H9 (cell line): ENCODE data around the gene KISS1R. TPM values are rescaled to one million over a fixed set of nuclear protein-coding genes. Genes with fewer than 3 reads are reported as not detected.

Experiments
- DNase-seq: peaks from one replicate; pipeline ENCODE4 v3.0.0-alpha.2; 2017
- H2AFZ ChIP-seq: one replicate; pipeline ENCODE4 v1.6.1; 2013; ENCODE audit warnings: mild to moderate bottlenecking, low read length, control low read depth, moderate library complexity
- H2AK5ac ChIP-seq: 2 replicates; pipeline ENCODE4 v1.6.1; 2013; ENCODE audit warnings: low read length, control low read depth, mixed read lengths; ENCODE audit not compliant: insufficient read length
- H2BK120ac ChIP-seq: one replicate; pipeline ENCODE4 v1.6.1; 2013; ENCODE audit warnings: low read depth, mild to moderate bottlenecking, low read length, control low read depth, inconsistent platforms; ENCODE audit not compliant: poor library complexity, severe bottlenecking
- H2BK12ac ChIP-seq: 2 replicates; pipeline ENCODE4 v1.6.1; 2013; ENCODE audit warnings: low read length, control low read depth, mixed read lengths, low read depth; ENCODE audit not compliant: insufficient read length
- H2BK15ac ChIP-seq: 2 replicates; pipeline ENCODE4 v1.6.1; 2013; ENCODE audit warnings: low read depth, low read length, control low read depth
- H2BK20ac ChIP-seq: one replicate; pipeline ENCODE4 v1.6.1; 2013; ENCODE audit warnings: low read depth, mild to moderate bottlenecking, low read length, control low read depth, inconsistent platforms; ENCODE audit not compliant: poor library complexity, severe bottlenecking
- H2BK5ac ChIP-seq: 2 replicates; pipeline ENCODE4 v1.6.1; 2013; ENCODE audit warnings: low read length, control low read depth, mixed read lengths; ENCODE audit not compliant: insufficient read length
- H3K14ac ChIP-seq: 2 replicates; pipeline ENCODE4 v1.6.1; 2013; ENCODE audit warnings: low read length, control low read depth; ENCODE audit not compliant: insufficient read depth
- H3K18ac ChIP-seq: 2 replicates; pipeline ENCODE4 v1.6.1; 2013; ENCODE audit warnings: low read depth, mild to moderate bottlenecking, mixed read lengths, low read length, control low read depth; ENCODE audit not compliant: insufficient read length
- H3K23ac ChIP-seq: 2 replicates; pipeline ENCODE4 v1.6.1; 2013; ENCODE audit warnings: low read length, control low read depth, mixed read lengths, low read depth; ENCODE audit not compliant: insufficient read length
- H3K23me2 ChIP-seq: 2 replicates; pipeline ENCODE4 v1.6.1; 2013; ENCODE audit warnings: low read depth, mild to moderate bottlenecking, mixed read lengths, low read length, control low read depth; ENCODE audit not compliant: insufficient read length, poor library complexity, severe bottlenecking
- H3K27ac ChIP-seq: 2 replicates; pipeline ENCODE4 v1.5.1; 2013; ENCODE audit warnings: low read length, control low read depth, mixed read lengths, low read depth; ENCODE audit not compliant: insufficient read length
- H3K27me3 ChIP-seq: 2 replicates; pipeline ENCODE4 v1.6.1; 2013; ENCODE audit warnings: low read length, control low read depth, inconsistent platforms; ENCODE audit not compliant: insufficient read depth
- H3K4ac ChIP-seq: 2 replicates; pipeline ENCODE4 v1.6.1; 2013; ENCODE audit warnings: low read depth, mild to moderate bottlenecking, control low read depth, inconsistent platforms, low read length, moderate library complexity
- H3K4me1 ChIP-seq: 2 replicates; pipeline ENCODE4 v1.6.1; 2013; ENCODE audit warnings: low read length, control low read depth, inconsistent platforms; ENCODE audit not compliant: insufficient read depth
- H3K4me2 ChIP-seq: 2 replicates; pipeline ENCODE4 v1.6.1; 2013; ENCODE audit warnings: low read length, control low read depth, mixed read lengths; ENCODE audit not compliant: insufficient read length, insufficient read depth
- H3K56ac ChIP-seq: 2 replicates; pipeline ENCODE4 v1.6.1; 2013; ENCODE audit warnings: low read depth, mild to moderate bottlenecking, mixed read lengths, low read length, control low read depth; ENCODE audit not compliant: insufficient read length
- H3K79me1 ChIP-seq: 2 replicates; pipeline ENCODE4 v1.6.1; 2013; ENCODE audit warnings: low read depth, mild to moderate bottlenecking, moderate library complexity, low read length, control low read depth, inconsistent platforms; ENCODE audit not compliant: insufficient read depth, poor library complexity, severe bottlenecking
- H3K79me2 ChIP-seq: 2 replicates; pipeline ENCODE4 v1.6.1; 2013; ENCODE audit warnings: low read length, control low read depth, inconsistent platforms; ENCODE audit not compliant: insufficient read depth
- H3K9ac ChIP-seq: 2 replicates; pipeline ENCODE4 v1.6.1; 2013; ENCODE audit warnings: low read length, control low read depth, mixed read lengths; ENCODE audit not compliant: insufficient read length; ENCODE audit errors: extremely low read depth
- H3K9me3 ChIP-seq: one replicate; pipeline ENCODE4 v1.6.1; 2013; ENCODE audit warnings: low read depth, low read length, inconsistent platforms; ENCODE audit not compliant: control insufficient read depth
- H3T11ph ChIP-seq: one replicate; pipeline ENCODE4 v1.6.1; 2013; ENCODE audit warnings: mild to moderate bottlenecking, low read length, control low read depth, inconsistent platforms
- H4K20me1 ChIP-seq: one replicate; pipeline ENCODE4 v1.6.1; 2013; ENCODE audit not compliant: control insufficient read depth, insufficient read length, insufficient read depth
- H4K5ac ChIP-seq: 2 replicates; pipeline ENCODE4 v1.6.1; 2013; ENCODE audit warnings: low read depth, mild to moderate bottlenecking, mixed read lengths, low read length, control low read depth; ENCODE audit not compliant: insufficient read length
- H4K8ac ChIP-seq: replicated peaks from 2 replicates; pipeline ENCODE4 v1.6.1; 2013; ENCODE audit warnings: low read length, control low read depth, mixed read lengths, low read depth; ENCODE audit not compliant: insufficient read length
- H4K91ac ChIP-seq: 2 replicates; pipeline ENCODE4 v1.6.1; 2013; ENCODE audit warnings: low read depth, mild to moderate bottlenecking, moderate library complexity, mixed read lengths, low read length, control low read depth; ENCODE audit not compliant: insufficient read length
- H3K27ac Mint-ChIP-seq, 3 experiments: 2 replicates in 2 of 3; 3 replicates in 1 of 3; pipeline ENCODE4 v1.8.0; 2020 to 2021; ENCODE audit warnings: mixed read lengths in 3 of 3, mild to moderate bottlenecking in 1 of 3, moderate library complexity in 1 of 3
- H3K27me3 Mint-ChIP-seq: 2 replicates; pipeline ENCODE4 v1.8.0; 2021; ENCODE audit warnings: low read depth, mild to moderate bottlenecking, moderate library complexity, mixed read lengths
- H3K36me3 Mint-ChIP-seq, 3 experiments: 2 replicates in 2 of 3; 3 replicates in 1 of 3; pipeline ENCODE4 v1.8.0; 2020 to 2021; ENCODE audit warnings: low read depth in 3 of 3, mixed read lengths in 3 of 3; ENCODE audit not compliant: insufficient read depth in 1 of 3
- H3K4me1 Mint-ChIP-seq, 2 experiments: 2 replicates each; pipeline ENCODE4 v1.8.0; 2020; ENCODE audit warnings: mixed read lengths in 2 of 2
- H3K4me3 Mint-ChIP-seq, 2 experiments: 2 replicates in 1 of 2; 3 replicates in 1 of 2; pipeline ENCODE4 v1.8.0; 2020 to 2021; ENCODE audit warnings: mild to moderate bottlenecking in 2 of 2, mixed read lengths in 2 of 2, moderate library complexity in 1 of 2
- H3K9me3 Mint-ChIP-seq, 2 experiments: 2 replicates in 1 of 2; 3 replicates in 1 of 2; pipeline ENCODE4 v1.8.0; 2020; ENCODE audit warnings: mild to moderate bottlenecking in 2 of 2, mixed read lengths in 2 of 2, moderate library complexity in 1 of 2
- CTCF ChIP-seq: fragments of 200-600 bp; sonication (generic); conservative IDR thresholded peaks from 3 replicates; pipeline ENCODE4 v1.8.0; 2021; ENCODE audit warnings: antibody characterized with exemption, mild to moderate bottlenecking
- WGBS: extraction: QIAGEN DNeasy Blood & Tissue Kit; methylation state at CpG from one replicate; pipeline ENCODE4 v1.1.7; 2013; ENCODE audit warnings: missing lambda C conversion rate, low lambda C conversion rate, mixed read lengths; ENCODE audit not compliant: insufficient read length; ENCODE audit errors: extremely low coverage; 5-methylcytosine and 5-hydroxymethylcytosine counted together
- total RNA-seq: library from RNA; stranded (reverse); gene quantifications from 2 replicates; pipeline ENCODE4 v1.2.1, GENCODE V29; 2021

KISS1R gene
- total RNA-seq, 1 experiment from 2014 or later: 3.3 TPM

GRCh38 chr19:929203-929890, 12.2 kb downstream of the KISS1R start:
- H3K4ac ChIP-seq: no peak overlapping the region
- WGBS: no CpG with 5 or more reads among the region's 51 CpGs

More at GRCh38 chr19:929203-929890, 12.2 kb downstream of the KISS1R start:
- Mint-ChIP-seq H3K4me3 (no peak overlapping the region), H3K27ac (no peak overlapping the region), H3K4me1 (peaks cover 8 to 18% of the 10 kb centered on the region in 2 experiments; a peak in 3 of 4 replicates), H3K36me3 (peaks cover 7 to 38% (median 23%) of the 10 kb centered on the region in 3 experiments), H3K9me3 (no peaks in the 10 kb centered on the region), H3K27me3 (peaks cover 2% of the 10 kb centered on the region; the same call in 1 of the 2 replicates)
- H3K14ac ChIP-seq: no peak overlapping the region; the same call in 1 of the 2 replicates
- no peak for TF ChIP-seq CTCF
- no peak overlapping the region for H2BK20ac ChIP-seq
- no peaks in the 10 kb centered on the region for H3K9me3 ChIP-seq
- no peak overlapping the region for H3K23ac ChIP-seq
- H3K79me1 ChIP-seq: peaks cover 2% of the 10 kb centered on the region
- DNase-seq: no peak
- H4K91ac ChIP-seq: no peak overlapping the region
- no peaks in the 10 kb centered on the region; the same call in 1 of the 2 replicates for H3K79me2 ChIP-seq
- H4K20me1 ChIP-seq: no peaks in the 10 kb centered on the region
- H4K5ac ChIP-seq: no peak overlapping the region
- H3K4me1 ChIP-seq: no peaks in the 10 kb centered on the region
- H3K27ac ChIP-seq: no peak overlapping the region
- no peak overlapping the region for H2BK5ac ChIP-seq
- no peak overlapping the region for H3K9ac ChIP-seq
- no peak overlapping the region for H4K8ac ChIP-seq
- H2BK120ac ChIP-seq: no peak overlapping the region
- H2AK5ac ChIP-seq: no peak overlapping the region
- H3K56ac ChIP-seq: no peak overlapping the region
- H3K4me2 ChIP-seq: no peak overlapping the region
- no peak overlapping the region for H2AFZ ChIP-seq
- no peak overlapping the region for H3K18ac ChIP-seq
- H3K27me3 ChIP-seq: no peaks in the 10 kb centered on the region
- H3K23me2 ChIP-seq: peaks cover 3% of the 10 kb centered on the region
- H2BK12ac ChIP-seq: no peak overlapping the region
- H3T11ph ChIP-seq: no peak overlapping the region
- H2BK15ac ChIP-seq: no peak overlapping the region
